Smooth muscle cell (in vitro differentiated cells): ENCODE results near the gene INPP5A. TPM values are rescaled to one million over a fixed set of nuclear protein-coding genes. Genes with fewer than 3 reads are reported as not detected.

ENCODE experiments used
- DNase-seq: peaks from one replicate; lab custom pipeline; 2025; ENCODE audit not compliant: unreplicated experiment; lab: John Stamatoyannopoulos, UW
- H2AFZ ChIP-seq: fragments of 200-600 bp; sonication (generic); 2 replicates; pipeline ENCODE4 v1.6.0; 2016; ENCODE audit warnings: antibody characterized with exemption, low read depth, mild to moderate bottlenecking
- H3F3A ChIP-seq: fragments of 200-600 bp; sonication (generic); 2 replicates; pipeline ENCODE4 v1.6.0; 2017; ENCODE audit warnings: antibody characterized with exemption, low read depth
- H3K27ac ChIP-seq: fragments of 200-600 bp; sonication (generic); 2 replicates; pipeline ENCODE4 v1.5.1; 2016; ENCODE audit warnings: low read depth, mild to moderate bottlenecking
- H3K27me3 ChIP-seq: fragments of 200-600 bp; sonication (generic); 2 replicates; pipeline ENCODE4 v1.6.1; 2016; ENCODE audit warnings: low read depth, mild to moderate bottlenecking
- H3K36me3 ChIP-seq: fragments of 200-600 bp; sonication (generic); 2 replicates; pipeline ENCODE4 v1.5.1; 2016; ENCODE audit warnings: low read depth
- H3K4me1 ChIP-seq: fragments of 200-600 bp; sonication (generic); 2 replicates; pipeline ENCODE4 v1.5.1; 2016; ENCODE audit warnings: low read depth
- H3K4me2 ChIP-seq: fragments of 200-600 bp; sonication (generic); 2 replicates; pipeline ENCODE4 v1.6.0; 2016; ENCODE audit warnings: mild to moderate bottlenecking
- H3K4me3 ChIP-seq: fragments of 200-600 bp; sonication (generic); 2 replicates; pipeline ENCODE4 v1.5.1; 2016; ENCODE audit warnings: mild to moderate bottlenecking
- H3K79me2 ChIP-seq: fragments of 200-600 bp; sonication (generic); 2 replicates; pipeline ENCODE4 v1.6.0; 2016; ENCODE audit warnings: low read depth, mild to moderate bottlenecking
- H3K9ac ChIP-seq: fragments of 200-600 bp; sonication (generic); 2 replicates; pipeline ENCODE4 v1.6.0; 2016; ENCODE audit warnings: low read depth
- H3K9me3 ChIP-seq: fragments of 200-600 bp; sonication (generic); replicated peaks from 2 replicates; pipeline ENCODE4 v1.5.1; 2016; ENCODE audit warnings: low read depth
- H4K20me1 ChIP-seq: fragments of 200-600 bp; sonication (generic); 2 replicates; pipeline ENCODE4 v1.6.0; 2016; ENCODE audit warnings: low read depth
- WGBS: methylation state at CpG from one replicate; pipeline ENCODE4 v1.1.7; 2016; ENCODE audit warnings: low lambda C conversion rate; 5-methylcytosine and 5-hydroxymethylcytosine counted together
- polyA plus RNA-seq: library from polyadenylated mRNA; unstranded; fragments of >200 nt; fragmentation: Nextera tagmentation; extraction: Ambion mirVana; gene quantifications from 2 replicates; pipeline ENCODE4 v1.2.1, GENCODE V29; 2016
- total RNA-seq: library from RNA; depleted of rRNA; stranded (reverse); fragments of >200 nt; gene quantifications from 2 replicates; pipeline ENCODE4 v1.2.3, GENCODE V29; 2014
- TF ChIP-seq, protein P1 (sequence below): fragments of 200-600 bp; sonication (generic); IDR thresholded peaks from 2 replicates; pipeline ENCODE4 v1.5.1; 2017; ENCODE audit warnings: borderline replicate concordance, mild to moderate bottlenecking, antibody characterized with exemption; ENCODE audit not compliant: insufficient read depth, poor library complexity, severe bottlenecking

Gene INPP5A
- total and polyA plus RNA-seq, 2 experiments from 2014 or later: 48.0 to 55.9 TPM

GRCh38 chr10:132690821-132691610 lies 153.4 kb downstream of the INPP5A start:
- Histone ChIP-seq H3F3A (no peaks in the 10 kb centered on the region), H3K27ac (no peak overlapping the region), H3K4me3 (no peak overlapping the region), H2AFZ (no peak overlapping the region), H4K20me1 (peaks cover 44% of the 10 kb centered on the region), H3K36me3 (no peaks in the 10 kb centered on the region), H3K27me3 (no peaks in the 10 kb centered on the region), H3K4me2 (no peak overlapping the region), H3K79me2 (no peaks in the 10 kb centered on the region), H3K9ac (no peak overlapping the region), H3K9me3 (no peaks in the 10 kb centered on the region), H3K4me1 (no peaks in the 10 kb centered on the region)
- TF ChIP-seq, protein P1, sequence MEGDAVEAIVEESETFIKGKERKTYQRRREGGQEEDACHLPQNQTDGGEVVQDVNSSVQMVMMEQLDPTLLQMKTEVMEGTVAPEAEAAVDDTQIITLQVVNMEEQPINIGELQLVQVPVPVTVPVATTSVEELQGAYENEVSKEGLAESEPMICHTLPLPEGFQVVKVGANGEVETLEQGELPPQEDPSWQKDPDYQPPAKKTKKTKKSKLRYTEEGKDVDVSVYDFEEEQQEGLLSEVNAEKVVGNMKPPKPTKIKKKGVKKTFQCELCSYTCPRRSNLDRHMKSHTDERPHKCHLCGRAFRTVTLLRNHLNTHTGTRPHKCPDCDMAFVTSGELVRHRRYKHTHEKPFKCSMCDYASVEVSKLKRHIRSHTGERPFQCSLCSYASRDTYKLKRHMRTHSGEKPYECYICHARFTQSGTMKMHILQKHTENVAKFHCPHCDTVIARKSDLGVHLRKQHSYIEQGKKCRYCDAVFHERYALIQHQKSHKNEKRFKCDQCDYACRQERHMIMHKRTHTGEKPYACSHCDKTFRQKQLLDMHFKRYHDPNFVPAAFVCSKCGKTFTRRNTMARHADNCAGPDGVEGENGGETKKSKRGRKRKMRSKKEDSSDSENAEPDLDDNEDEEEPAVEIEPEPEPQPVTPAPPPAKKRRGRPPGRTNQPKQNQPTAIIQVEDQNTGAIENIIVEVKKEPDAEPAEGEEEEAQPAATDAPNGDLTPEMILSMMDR: no peak
- DNase-seq: no peak
- 97% methylated on average over 56 of the region's 56 CpGs for WGBS

DNA sequence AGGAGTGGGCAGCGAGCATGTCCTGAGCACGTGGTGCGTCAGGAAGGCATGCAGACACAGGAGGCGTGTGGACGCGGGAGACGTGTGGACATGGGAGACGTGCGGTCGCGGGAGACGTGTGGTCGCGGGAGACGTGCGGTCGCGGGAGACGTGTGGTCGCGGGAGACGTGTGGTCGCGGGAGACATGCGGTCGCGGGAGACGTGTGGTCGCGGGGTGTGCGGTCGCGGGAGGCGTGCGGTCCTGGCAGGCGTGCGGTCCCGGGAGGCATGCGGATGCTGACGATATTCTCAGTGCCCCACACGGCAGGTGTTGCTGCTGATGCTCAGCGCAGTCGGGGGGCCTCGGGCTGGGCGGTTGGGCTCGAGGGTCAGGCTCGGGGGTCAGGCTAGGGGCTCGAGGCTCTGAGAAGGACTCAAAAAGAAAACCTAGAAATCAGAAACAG lies 154.1 kb downstream of the INPP5A start:
- Histone ChIP-seq H2AFZ (no peak overlapping the region), H3K27me3 (no peaks in the 10 kb centered on the region), H3K9ac (no peak overlapping the region), H3F3A (no peaks in the 10 kb centered on the region), H3K4me1 (no peaks in the 10 kb centered on the region), H3K9me3 (no peaks in the 10 kb centered on the region), H3K4me2 (no peak overlapping the region), H3K4me3 (no peak overlapping the region), H3K27ac (no peak overlapping the region), H4K20me1 (peaks cover 44% of the 10 kb centered on the region), H3K79me2 (no peaks in the 10 kb centered on the region), H3K36me3 (no peaks in the 10 kb centered on the region)
- TF ChIP-seq, protein P1: no peak
- no peak for DNase-seq
- 98% methylated on average over 25 of the region's 48 CpGs for WGBS

DNA sequence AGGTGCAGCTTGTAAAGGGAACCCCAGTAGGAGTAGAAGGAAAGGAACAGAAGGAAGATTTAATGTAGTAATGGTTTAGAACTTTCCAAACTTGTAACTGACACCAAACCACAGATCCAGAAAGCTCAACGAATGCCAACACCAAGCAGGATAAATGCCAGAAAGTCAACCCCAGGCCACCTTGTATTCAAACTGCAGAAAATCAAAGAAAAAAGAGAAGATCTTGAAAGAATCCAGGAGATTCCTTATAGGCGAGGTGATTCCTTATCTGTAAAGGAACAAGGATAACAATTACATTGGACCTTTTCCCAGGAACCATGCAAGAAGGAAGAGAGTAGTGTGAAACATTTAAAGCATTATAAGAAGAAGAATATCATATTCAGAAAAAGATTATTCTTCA lies 154.7 kb downstream of the INPP5A start:
- Histone ChIP-seq H4K20me1 (peaks cover 44% of the 10 kb centered on the region), H3K4me3 (no peak overlapping the region), H3K79me2 (no peaks in the 10 kb centered on the region), H2AFZ (no peak overlapping the region), H3F3A (no peaks in the 10 kb centered on the region), H3K27ac (no peak overlapping the region), H3K27me3 (no peaks in the 10 kb centered on the region), H3K36me3 (no peaks in the 10 kb centered on the region), H3K4me2 (no peak overlapping the region), H3K9me3 (no peaks in the 10 kb centered on the region), H3K4me1 (no peaks in the 10 kb centered on the region), H3K9ac (no peak overlapping the region)
- DNase-seq: no peak
- TF ChIP-seq, protein P1: no peak
- WGBS: 94% methylated on average over 2 of the region's 2 CpGs

DNA sequence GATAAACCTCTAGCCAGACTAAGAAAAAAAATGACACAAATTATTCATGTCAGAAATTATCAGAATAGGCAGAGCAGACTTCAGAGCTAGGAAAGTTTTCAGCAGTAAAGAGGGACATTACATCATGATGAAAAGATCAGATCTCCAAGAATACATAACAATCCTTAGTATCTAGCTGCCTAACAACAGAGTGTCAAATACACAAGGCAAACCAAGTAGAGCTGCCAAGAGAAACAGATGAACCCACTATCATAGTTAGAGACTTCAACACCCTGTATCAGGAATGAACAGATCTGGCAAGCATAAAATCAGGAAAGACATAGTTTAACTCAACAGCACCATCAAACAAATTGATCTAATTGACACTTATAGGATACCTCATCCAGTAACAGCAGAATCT lies 156.1 kb downstream of the INPP5A start:
- Histone ChIP-seq H3F3A (no peaks in the 10 kb centered on the region), H4K20me1 (peaks cover 42% of the 10 kb centered on the region)
- no peak for DNase-seq

More for the DNA sequence above, 156.1 kb downstream of the INPP5A start:
- Histone ChIP-seq H3K79me2 (no peaks in the 10 kb centered on the region), H3K9me3 (no peaks in the 10 kb centered on the region), H3K4me3 (no peak overlapping the region), H3K36me3 (no peaks in the 10 kb centered on the region), H3K4me2 (no peak overlapping the region), H3K27me3 (no peaks in the 10 kb centered on the region), H3K27ac (no peak overlapping the region), H3K4me1 (no peaks in the 10 kb centered on the region), H3K9ac (no peak overlapping the region), H2AFZ (no peak overlapping the region)
- TF ChIP-seq, protein P1: no peak
